ENCODE results near the gene EFCAB5. TPM values are rescaled to one million over a fixed set of nuclear protein-coding genes. Genes with fewer than 3 reads are reported as not detected.
A peak's percentile ranks its signal among the peaks of the same experiment; 100 is the strongest.

The EFCAB5 gene
- total RNA-seq, 1 experiment from 2014 or later: 0.39 TPM

DNA sequence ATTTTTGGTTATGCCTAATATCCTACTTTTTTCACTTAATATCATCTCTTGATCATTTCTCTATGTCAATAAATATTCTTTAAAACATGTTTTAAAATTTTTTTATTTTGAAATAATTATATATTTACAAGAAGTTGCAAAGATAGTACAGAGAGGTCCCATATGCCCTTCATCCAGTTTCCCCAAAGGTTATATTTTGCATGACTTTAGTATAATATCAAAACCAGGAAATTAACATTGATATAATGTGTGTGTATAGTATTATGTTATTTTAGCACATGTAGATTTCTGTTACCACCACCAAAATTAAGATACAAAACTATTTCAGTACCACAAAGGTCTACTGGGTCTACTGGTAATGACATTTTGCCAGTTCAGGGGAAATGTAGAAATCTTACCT is 60.7 kb downstream of the EFCAB5 start:
- no peaks in the 10 kb centered on the region for H3K9me3 ChIP-seq (ENCODE audit: control insufficient read depth, insufficient read depth, low read depth, low read length)
- ATAC-seq (no peak), DNase-seq (ENCODE audit: low read depth, low spot score) (no peak)
- H3K36me3 ChIP-seq (ENCODE audit: control insufficient read depth, insufficient read depth, low read length): no peaks in the 10 kb centered on the region
- H3K4me3 ChIP-seq (ENCODE audit: low read depth in 2 of 2, low read length in 2 of 2): no peak overlapping the region
- peaks cover 25% of the 10 kb centered on the region for H3K4me1 ChIP-seq (ENCODE audit: control insufficient read depth, insufficient read depth, low read length)
- intact Hi-C loops (cut with micrococcal nuclease; ENCODE audit: unreplicated experiment): loop anchor here (5.0 to 10.0 kb wide), 2 partner anchors 70 to 197 kb away; partner anchors contain the start of gene SSH2
- CTCF ChIA-PET: no interaction called here
- POLR2A ChIA-PET: no interaction called here
- no TSS peak for BruUV-seq (replicated peaks)
- H3K27ac ChIP-seq (ENCODE audit: low read length): no peak overlapping the region
- H3K27me3 ChIP-seq (ENCODE audit: control insufficient read depth, insufficient read depth, low read length): no peaks in the 10 kb centered on the region; the same call in 1 of the 2 replicates
- in situ Hi-C loops (cut with HindIII; ENCODE audit: low pct_unique_long_range_greater_than_20kb, low sequenced_read_pairs): no loop called here
- TF ChIP-seq, protein P1, sequence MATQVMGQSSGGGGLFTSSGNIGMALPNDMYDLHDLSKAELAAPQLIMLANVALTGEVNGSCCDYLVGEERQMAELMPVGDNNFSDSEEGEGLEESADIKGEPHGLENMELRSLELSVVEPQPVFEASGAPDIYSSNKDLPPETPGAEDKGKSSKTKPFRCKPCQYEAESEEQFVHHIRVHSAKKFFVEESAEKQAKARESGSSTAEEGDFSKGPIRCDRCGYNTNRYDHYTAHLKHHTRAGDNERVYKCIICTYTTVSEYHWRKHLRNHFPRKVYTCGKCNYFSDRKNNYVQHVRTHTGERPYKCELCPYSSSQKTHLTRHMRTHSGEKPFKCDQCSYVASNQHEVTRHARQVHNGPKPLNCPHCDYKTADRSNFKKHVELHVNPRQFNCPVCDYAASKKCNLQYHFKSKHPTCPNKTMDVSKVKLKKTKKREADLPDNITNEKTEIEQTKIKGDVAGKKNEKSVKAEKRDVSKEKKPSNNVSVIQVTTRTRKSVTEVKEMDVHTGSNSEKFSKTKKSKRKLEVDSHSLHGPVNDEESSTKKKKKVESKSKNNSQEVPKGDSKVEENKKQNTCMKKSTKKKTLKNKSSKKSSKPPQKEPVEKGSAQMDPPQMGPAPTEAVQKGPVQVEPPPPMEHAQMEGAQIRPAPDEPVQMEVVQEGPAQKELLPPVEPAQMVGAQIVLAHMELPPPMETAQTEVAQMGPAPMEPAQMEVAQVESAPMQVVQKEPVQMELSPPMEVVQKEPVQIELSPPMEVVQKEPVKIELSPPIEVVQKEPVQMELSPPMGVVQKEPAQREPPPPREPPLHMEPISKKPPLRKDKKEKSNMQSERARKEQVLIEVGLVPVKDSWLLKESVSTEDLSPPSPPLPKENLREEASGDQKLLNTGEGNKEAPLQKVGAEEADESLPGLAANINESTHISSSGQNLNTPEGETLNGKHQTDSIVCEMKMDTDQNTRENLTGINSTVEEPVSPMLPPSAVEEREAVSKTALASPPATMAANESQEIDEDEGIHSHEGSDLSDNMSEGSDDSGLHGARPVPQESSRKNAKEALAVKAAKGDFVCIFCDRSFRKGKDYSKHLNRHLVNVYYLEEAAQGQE (IDR thresholded peaks at IDR 0.05; ENCODE audit: insufficient read depth in 1 of 2, low read depth in 2 of 2, low read length in 1 of 2): no peak
- no peak for TF ChIP-seq POLR2AphosphoS5 (IDR thresholded peaks at IDR 0.05; ENCODE audit: low read depth, low read length)
- no peak for TF ChIP-seq TCF7L2 (IDR thresholded peaks at IDR 0.05; ENCODE audit: low read depth, low read length)
- TF ChIP-seq SIN3A (IDR thresholded peaks at IDR 0.05; ENCODE audit: borderline replicate concordance, insufficient read depth, low read depth, low read length): no peak
- TF ChIP-seq, protein P2, sequence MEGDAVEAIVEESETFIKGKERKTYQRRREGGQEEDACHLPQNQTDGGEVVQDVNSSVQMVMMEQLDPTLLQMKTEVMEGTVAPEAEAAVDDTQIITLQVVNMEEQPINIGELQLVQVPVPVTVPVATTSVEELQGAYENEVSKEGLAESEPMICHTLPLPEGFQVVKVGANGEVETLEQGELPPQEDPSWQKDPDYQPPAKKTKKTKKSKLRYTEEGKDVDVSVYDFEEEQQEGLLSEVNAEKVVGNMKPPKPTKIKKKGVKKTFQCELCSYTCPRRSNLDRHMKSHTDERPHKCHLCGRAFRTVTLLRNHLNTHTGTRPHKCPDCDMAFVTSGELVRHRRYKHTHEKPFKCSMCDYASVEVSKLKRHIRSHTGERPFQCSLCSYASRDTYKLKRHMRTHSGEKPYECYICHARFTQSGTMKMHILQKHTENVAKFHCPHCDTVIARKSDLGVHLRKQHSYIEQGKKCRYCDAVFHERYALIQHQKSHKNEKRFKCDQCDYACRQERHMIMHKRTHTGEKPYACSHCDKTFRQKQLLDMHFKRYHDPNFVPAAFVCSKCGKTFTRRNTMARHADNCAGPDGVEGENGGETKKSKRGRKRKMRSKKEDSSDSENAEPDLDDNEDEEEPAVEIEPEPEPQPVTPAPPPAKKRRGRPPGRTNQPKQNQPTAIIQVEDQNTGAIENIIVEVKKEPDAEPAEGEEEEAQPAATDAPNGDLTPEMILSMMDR (IDR thresholded peaks at IDR 0.05): no peak

DNA sequence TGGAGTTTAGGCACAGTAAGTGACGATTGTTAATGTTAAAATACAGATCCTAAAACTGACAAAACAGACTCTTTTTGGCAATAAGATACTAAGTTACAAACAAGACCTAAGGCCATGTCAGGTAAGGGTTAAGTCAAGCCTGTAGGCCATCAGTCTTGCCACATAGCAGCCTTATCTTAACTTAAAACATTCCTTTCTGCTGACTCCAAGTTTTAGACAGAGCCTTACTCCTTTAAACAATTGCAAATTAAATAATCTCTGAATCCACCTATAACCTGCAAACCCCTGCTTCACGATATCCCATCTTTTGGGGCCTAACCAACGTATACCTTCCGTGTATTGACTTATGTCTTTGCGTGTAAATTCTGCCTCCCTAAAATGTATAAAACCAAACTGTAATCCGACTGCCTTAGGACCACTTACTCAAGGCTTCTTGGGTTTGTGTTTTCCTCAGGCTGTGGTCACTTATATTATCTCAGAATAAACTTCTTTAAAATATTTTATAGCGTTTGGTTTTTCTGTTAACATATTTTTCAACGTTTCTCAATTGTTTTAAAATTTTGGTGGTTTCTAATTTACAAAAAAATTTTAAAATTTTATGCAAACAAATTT is 64.4 kb downstream of the EFCAB5 start:
- H3K9me3 ChIP-seq (ENCODE audit: control insufficient read depth, insufficient read depth, low read depth, low read length): no peaks in the 10 kb centered on the region
- peaks cover 18% of the 10 kb centered on the region for H3K4me1 ChIP-seq (ENCODE audit: control insufficient read depth, insufficient read depth, low read length)
- ChIA-PET POLR2A (no interaction called here), CTCF (no interaction called here)
- in situ Hi-C loops (cut with HindIII; ENCODE audit: low pct_unique_long_range_greater_than_20kb, low sequenced_read_pairs) (no loop called here), intact Hi-C loops (cut with micrococcal nuclease; ENCODE audit: unreplicated experiment) (loop anchor here (10.0 kb wide), 1 partner anchor 201 kb away; no protein-coding TSS in a partner anchor)
- ATAC-seq (peak; percentile 87), DNase-seq (ENCODE audit: low read depth, low spot score) (no peak)
- TF ChIP-seq, protein P1 (IDR thresholded peaks at IDR 0.05; ENCODE audit: insufficient read depth in 1 of 2, low read depth in 2 of 2, low read length in 1 of 2): no peak
- BruUV-seq (replicated peaks): no TSS peak
- no peaks in the 10 kb centered on the region for H3K27me3 ChIP-seq (ENCODE audit: control insufficient read depth, insufficient read depth, low read length)
- no peak overlapping the region for H3K4me3 ChIP-seq (ENCODE audit: low read depth in 2 of 2, low read length in 2 of 2)
- no peaks in the 10 kb centered on the region for H3K36me3 ChIP-seq (ENCODE audit: control insufficient read depth, insufficient read depth, low read length)
- peak overlapping the region; percentile 48; the same call in 1 of the 2 replicates for H3K27ac ChIP-seq (ENCODE audit: low read length)
